GM12865 (cell line): ENCODE results near the gene NDRG2.

Source experiments
- DNase-seq: peaks from one replicate; pipeline ENCODE4 v3.0.0; 2010; ENCODE audit warnings: low read depth
- H3K4me3 ChIP-seq: 2 replicates; pipeline ENCODE4 v1.5.1; 2011; ENCODE audit warnings: mild to moderate bottlenecking, low read depth, low read length, control low read depth
- CTCF ChIP-seq: IDR thresholded peaks from 2 replicates; pipeline ENCODE4 v1.5.1; 2011; ENCODE audit warnings: low read length, control low read depth, low read depth, inconsistent platforms; ENCODE audit not compliant: insufficient read depth; ENCODE audit errors: missing control alignments

The NDRG2 gene

GRCh38 chr14:21054768-21055145 is 29.9 kb upstream of the NDRG2 start:
- no peak for TF ChIP-seq CTCF
- H3K4me3 ChIP-seq, result no peak overlapping the region
- DNase-seq, result no peak

- no peak for TF ChIP-seq CTCF
- no peak for DNase-seq
- no peak overlapping the region for H3K4me3 ChIP-seq
These were observed 29.4 kb upstream of the NDRG2 start for GRCh38 chr14:21054123-21054767.

- TF ChIP-seq CTCF, result no peak
These were observed 28.6 kb upstream of the NDRG2 start for GRCh38 chr14:21053184-21054122.

GRCh38 chr14:21050597-21050996 is 25.7 kb upstream of the NDRG2 start:
- no peak overlapping the region for H3K4me3 ChIP-seq
- no peak for DNase-seq
- TF ChIP-seq CTCF, result no peak

More at GRCh38 chr14:21053184-21054122, 28.6 kb upstream of the NDRG2 start:
- DNase-seq, result no peak
- no peak overlapping the region for H3K4me3 ChIP-seq

GRCh38 chr14:21049271-21049673 is 24.4 kb upstream of the NDRG2 start:
- DNase-seq, result no peak
- H3K4me3 ChIP-seq, result no peak overlapping the region
- TF ChIP-seq CTCF, result no peak

- no peak overlapping the region for H3K4me3 ChIP-seq
- DNase-seq, result no peak
- no peak for TF ChIP-seq CTCF
These were observed 23.8 kb upstream of the NDRG2 start for GRCh38 chr14:21048638-21049037.

- H3K4me3 ChIP-seq, result no peak overlapping the region
- no peak for DNase-seq
- TF ChIP-seq CTCF, result no peak
These were observed 22.5 kb upstream of the NDRG2 start for GRCh38 chr14:21047378-21047781.
